Head of caudate nucleus (tissue), 42 donors: ENCODE results near the gene GJC1.
A peak's percentile ranks its signal among the peaks of the same experiment; 100 is the strongest.

Experiments
- DNase-seq, 42 donors: peaks; one replicate each; pipeline versions ENCODE4 v3.0.0 to v3.0.0-alpha.2; 2020 to 2021; ENCODE audit warnings: mixed read lengths in 7 of 42
- intact Hi-C: fragments of 100-400 bp; cut with DNase I; formaldehyde crosslinking; loops from one replicate; pipeline ENCODE4 v1.15.0; 2022

GJC1 gene

GRCh38 chr17:44781551-44782325, 48.3 kb downstream of the GJC1 start:
- intact Hi-C loops: no loop called here
- DNase-seq: no peak

GRCh38 chr17:44780845-44781480, 49.1 kb downstream of the GJC1 start:
- intact Hi-C loops: no loop called here

GRCh38 chr17:44780161-44780560, 49.9 kb downstream of the GJC1 start:
- no peak for DNase-seq
- intact Hi-C loops: no loop called here

More at GRCh38 chr17:44780845-44781480, 49.1 kb downstream of the GJC1 start:
- no peak for DNase-seq

- peak; percentile 81 to 96 (median 90) for DNase-seq
- intact Hi-C loops: loop anchor here (2.0 kb wide), 1 partner anchor 85 kb away; no protein-coding TSS in a partner anchor
Measured at GRCh38 chr17:44779211-44780025, 50.7 kb downstream of the GJC1 start.

- intact Hi-C loops: loop anchor here (2.0 kb wide), 1 partner anchor 86 kb away; no protein-coding TSS in a partner anchor
- DNase-seq: no peak
Measured at GRCh38 chr17:44778656-44779210, 51.4 kb downstream of the GJC1 start.

GRCh38 chr17:44777394-44778348, 52.4 kb downstream of the GJC1 start:
- intact Hi-C loops: loop anchor here (2.0 kb wide), 1 partner anchor 87 kb away; no protein-coding TSS in a partner anchor
- DNase-seq: no peak

- DNase-seq: no peak
- intact Hi-C loops: no loop called here
Measured at GRCh38 chr17:44776628-44777393, 53.3 kb downstream of the GJC1 start.

GRCh38 chr17:44775838-44776621, 54.1 kb downstream of the GJC1 start:
- peak in 4 of 42 donors; percentile 20 to 96 (median 60) for DNase-seq
- intact Hi-C loops: no loop called here

GRCh38 chr17:44775136-44775837, 54.8 kb downstream of the GJC1 start:
- DNase-seq: peak in 40 of 42 donors; percentile 92 to 99 (median 97)
- intact Hi-C loops: no loop called here

GRCh38 chr17:44774271-44775135, 55.6 kb downstream of the GJC1 start:
- peak; percentile 84 to 97 (median 93) for DNase-seq
- intact Hi-C loops: no loop called here

GRCh38 chr17:44773140-44773539, 56.9 kb downstream of the GJC1 start:
- intact Hi-C loops: no loop called here
- no peak for DNase-seq

- intact Hi-C loops: no loop called here
- DNase-seq: no peak
Measured at GRCh38 chr17:44772308-44773045, 57.6 kb downstream of the GJC1 start.

GRCh38 chr17:44770166-44770925, 59.7 kb downstream of the GJC1 start:
- intact Hi-C loops: no loop called here
- no peak for DNase-seq

- intact Hi-C loops: no loop called here
Measured at GRCh38 chr17:44769647-44770084, 60.4 kb downstream of the GJC1 start.

More at GRCh38 chr17:44769647-44770084, 60.4 kb downstream of the GJC1 start:
- no peak for DNase-seq
